T-helper 1 cell treated with Interleukin-12 subunit alpha and Interleukin-12 subunit beta and Interleukin-4 antibody, amounts not matched to agents 30 ng/mL and 1 ng/mL, for 36 hours (primary cell): ENCODE measurements around the gene SLC5A10. TPM values are rescaled to one million over a fixed set of nuclear protein-coding genes. Genes with fewer than 3 reads are reported as not detected.

Experiments
- intact Hi-C: fragments of 100-400 bp; cut with micrococcal nuclease; formaldehyde crosslinking; loops from one replicate; pipeline ENCODE4 v1.15.1; 2024
- total RNA-seq: library from RNA; stranded (reverse); gene quantifications from 2 replicates; pipeline ENCODE4 v1.2.3, GENCODE V29; 2022

The SLC5A10 gene
- total RNA-seq, 1 donor from 2014 or later = not detected

DNA sequence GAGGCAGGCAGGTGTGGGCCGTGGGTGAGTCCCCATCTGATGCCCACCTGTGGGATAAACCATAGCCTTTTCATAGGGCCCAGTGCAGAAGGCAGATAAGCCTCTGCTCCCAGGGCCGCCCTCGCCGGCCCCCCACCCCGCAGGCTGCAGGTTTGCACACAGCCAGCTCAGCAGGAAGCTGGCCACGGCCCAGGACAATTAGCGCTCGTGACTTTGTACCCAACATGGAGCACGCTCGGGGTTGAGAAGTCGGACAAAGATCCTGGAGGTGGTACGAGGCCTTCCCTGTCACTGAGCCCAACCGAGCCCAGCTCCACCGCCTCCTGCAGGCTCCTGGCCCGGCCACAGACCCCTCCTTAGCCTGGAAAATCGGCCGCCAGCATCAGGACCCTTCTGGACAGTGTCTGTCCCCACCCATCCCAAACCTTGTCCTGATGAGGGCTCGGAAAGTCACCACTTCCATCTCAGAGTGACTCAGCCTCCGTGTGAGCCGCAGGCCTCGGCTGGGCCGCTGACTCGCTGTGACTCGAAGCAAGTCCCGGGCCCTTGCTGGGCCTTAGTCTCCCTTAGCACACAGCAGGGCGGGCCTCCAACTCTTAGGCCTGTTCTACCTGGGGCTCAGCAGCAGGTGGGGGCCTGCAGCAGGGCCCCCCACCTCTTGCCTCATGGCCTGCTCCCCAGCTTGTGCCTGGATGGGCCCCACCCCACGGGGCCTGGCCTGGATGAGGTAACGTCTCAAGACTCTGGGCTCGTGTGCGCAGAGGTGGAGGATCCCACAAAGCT, 29.9 kb downstream of the SLC5A10 start:
- intact Hi-C loops = no loop called here

DNA sequence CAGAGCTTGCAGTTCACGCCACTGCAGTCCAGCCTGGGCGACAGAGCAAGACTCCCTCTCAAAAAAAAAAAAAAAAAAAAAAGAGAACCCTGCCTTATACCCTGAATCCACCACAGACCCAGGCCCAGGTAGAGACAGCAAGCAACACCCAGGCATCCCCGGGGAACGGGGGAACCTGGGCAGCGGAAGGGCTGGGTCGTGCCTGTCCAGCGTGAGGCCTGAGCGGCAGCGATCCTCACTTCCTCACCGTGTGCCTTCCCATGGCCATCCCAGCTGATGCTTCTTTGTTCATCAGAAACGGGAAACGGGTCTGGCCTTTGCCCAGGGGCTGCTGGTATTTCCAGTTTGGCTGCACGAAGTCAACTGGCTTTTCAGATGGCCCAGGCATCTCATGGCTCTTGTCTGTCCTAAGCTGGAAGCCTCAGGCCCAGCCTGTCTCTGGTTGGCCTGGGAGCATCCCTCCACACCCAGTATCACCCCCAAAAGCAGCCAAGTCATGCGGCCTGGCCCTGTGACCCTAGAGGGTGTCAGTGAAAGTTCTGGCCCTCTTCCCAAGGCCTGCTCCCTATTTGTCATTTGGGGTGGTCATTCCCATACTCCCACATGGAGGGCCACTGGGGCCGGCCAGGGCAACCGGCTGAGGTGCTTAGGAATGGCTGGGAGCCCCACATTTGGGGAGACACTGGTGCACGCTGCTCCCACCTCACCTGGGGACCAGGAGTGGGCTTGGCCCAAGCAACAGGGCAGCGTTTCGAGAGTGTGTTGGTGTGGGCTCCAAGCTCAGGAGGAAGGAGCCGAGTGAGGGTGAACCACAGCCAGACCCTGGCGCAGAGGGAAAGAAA, 32.5 kb downstream of the SLC5A10 start:
- intact Hi-C loops = no loop called here

DNA sequence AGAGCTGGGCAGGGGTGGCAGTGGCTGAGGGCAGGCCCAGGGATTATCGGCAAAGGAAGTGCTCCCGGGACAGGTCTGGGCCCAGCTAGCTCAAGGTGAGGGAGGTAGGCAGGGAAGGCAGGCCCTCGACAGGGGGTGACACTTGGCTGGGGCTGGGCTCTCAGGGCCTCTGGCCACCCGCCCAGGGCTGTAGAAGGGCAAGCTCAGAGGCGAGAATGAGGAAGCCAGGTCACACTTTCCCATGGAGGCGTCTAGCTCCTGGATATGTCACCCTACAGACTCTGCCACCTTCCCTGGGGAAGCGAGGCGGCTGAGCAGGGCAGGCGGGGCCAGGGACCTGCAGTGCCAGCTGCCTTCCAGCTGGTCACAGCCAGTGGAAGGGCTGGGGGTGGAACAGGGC, 33.5 kb downstream of the SLC5A10 start:
- intact Hi-C loops = no loop called here

DNA sequence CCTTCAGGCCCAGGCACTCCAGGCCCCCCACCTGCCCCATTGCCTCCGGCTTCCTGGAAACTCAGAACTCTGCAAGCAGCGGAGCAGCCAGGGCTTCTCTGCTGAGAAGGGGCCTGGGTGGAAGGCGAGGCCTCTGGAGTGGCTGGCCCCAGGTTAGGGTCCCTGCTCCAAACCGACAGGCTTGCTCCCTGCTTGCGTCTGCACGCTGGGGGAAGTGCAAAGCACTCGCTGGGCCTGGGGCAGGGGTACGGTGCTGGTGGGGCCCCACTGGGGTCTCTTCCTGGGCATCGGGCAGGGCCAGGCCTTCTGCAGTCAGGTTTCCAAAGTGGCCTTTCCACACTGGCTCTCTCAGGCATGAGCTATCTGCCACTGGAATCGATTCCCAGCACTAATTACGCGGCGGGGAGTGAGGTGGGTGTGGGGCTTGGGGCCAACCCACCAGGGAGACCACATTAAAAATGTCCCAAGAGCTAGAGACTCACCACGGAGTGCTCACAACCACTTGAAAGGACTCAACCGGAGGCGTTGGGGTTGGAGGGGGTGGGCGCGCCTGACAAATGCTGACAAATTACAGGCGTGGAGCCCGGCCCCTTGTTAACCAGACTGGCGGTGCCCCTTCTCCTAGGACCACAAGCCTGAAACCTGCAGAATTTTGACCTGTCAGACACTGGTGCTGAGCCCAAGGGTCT, 34.7 kb downstream of the SLC5A10 start:
- intact Hi-C loops = no loop called here

DNA sequence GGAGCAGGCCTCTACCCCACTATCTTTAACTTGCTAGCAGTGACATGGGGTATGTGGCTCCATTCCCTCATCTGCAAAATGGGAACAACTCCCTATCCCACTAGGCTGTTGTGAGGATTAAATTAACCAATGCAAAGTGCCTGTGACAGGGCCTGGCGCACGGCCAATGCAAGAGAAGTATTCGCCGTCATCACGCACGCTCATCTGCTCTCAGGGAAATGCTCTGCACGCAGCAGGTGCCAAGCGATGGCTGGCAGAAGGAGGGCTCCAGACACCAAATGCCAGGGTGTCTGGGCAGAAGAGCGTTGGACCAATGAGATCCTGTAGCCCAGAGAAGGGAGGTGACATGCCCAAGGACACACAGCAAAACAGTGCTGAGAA, 35.3 kb downstream of the SLC5A10 start:
- intact Hi-C loops = no loop called here

DNA sequence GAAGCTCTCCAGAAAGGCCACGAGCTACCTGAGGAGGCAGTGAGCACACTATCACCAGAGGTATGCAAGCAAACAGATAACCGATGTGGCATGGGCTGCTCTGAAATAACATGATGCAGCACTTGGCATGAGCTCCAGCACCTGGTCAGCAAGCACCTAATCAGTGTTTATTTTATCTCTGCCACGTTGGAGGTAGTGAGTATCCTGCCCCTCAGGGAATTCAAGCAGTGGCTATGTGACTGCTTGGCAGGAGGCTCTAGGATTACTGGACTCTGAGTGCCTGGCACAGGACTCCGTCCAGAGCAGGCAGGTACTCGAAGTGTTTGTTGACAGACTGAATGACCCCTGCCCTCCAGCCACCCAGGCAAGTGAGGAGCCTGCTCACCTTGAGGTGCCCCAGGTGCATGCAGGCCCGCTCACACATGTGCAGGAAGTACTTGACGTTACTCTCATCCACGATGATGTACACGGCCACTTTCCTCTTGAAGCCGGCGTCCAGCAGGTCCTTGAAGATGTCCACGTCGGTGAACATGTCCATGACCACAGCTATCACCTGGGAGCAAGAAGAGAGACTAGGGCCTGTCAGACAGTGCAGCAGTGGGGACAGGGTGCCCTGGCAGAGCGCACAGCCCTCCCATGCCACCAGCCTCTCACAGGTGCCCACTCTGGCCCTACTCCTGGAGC, 36.0 kb downstream of the SLC5A10 start:
- intact Hi-C loops = no loop called here

DNA sequence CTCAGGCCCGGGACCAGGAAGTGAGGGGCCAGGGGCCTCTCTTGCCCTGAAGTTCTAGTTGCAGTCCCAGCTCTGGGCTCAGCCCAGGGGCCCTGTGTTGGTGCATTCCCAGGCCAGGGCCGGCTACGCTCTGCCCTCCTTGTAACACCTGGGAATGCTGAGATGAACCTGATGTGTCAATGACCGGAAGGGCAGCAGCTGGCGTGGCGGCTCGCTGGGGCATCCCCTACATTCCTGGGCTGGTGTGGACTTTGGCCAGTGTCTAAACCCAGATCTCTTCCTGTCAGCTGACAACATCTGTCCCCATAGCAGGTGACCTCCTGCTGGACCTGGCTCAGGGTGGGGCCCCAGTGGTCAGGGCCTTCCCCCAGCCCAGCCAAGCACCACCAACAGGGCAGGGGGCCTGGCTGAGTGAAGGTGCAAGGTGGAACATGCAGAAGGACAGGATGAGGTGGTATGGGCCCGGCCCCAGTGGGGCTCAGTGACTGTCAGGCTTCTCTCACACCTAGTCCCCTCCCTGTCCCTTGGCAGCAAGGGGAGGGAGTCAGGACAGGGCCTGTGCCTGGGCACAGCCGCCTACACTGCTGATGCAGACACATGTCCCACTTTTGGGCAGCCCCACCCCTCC, 36.7 kb downstream of the SLC5A10 start:
- intact Hi-C loops = no loop called here

DNA sequence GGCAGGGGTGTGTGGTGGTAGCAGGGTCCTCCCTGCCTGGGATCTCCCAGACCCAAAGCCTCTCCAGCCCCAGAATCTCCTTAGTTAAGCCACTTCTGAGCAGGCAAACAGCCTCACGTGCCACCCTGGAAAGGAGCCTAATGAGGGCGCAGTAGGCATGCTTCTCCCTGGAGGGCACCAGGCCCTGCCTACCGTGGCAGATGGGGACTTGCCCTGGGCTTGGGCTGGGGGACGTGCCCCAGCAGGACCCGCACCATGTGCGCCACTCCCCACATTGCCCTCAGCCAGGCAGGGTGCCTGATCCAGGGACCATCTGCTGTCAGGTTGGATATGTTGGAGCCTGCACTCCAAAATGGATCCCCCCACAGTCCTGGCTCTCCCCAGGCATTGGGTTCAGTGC, 38.4 kb downstream of the SLC5A10 start:
- intact Hi-C loops = no loop called here

DNA sequence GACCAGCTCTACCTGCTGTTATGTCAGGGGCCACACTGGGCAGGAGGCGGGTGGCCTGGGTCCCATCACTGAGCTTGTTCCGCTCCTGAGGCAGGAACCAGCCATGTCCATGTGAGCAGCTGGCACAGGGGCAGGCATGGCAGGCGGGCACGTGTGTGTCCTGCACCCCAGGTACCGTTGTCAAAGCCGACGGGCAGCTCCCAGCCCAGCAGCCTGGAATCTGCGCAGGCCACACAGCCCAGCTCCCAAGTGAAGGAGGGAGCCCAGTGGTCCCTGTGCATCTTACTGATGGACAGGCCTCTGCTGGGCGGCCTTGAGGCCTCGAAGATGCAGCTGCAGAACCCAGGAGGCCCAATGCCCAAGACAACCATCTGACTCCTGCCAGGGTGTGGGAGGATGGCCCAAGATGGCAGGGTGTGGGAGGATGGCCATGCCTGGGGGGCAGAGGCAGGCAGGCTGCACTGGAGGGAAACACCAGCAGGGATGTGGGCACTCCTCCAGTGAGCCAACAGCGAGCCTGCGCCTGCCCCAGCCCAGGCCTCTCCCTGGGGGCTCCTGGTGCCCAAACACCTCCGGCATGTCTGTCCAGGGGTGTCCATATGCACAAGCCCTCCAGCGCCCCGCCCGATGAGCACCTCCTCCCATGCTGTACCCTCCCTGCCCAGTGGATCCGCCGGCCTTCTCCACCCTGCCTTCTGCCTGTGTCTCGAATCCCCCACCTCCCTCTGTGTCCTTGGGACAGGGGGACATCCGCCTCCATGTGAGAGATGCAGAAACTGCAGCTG, 39.8 kb downstream of the SLC5A10 start:
- intact Hi-C loops = no loop called here

DNA sequence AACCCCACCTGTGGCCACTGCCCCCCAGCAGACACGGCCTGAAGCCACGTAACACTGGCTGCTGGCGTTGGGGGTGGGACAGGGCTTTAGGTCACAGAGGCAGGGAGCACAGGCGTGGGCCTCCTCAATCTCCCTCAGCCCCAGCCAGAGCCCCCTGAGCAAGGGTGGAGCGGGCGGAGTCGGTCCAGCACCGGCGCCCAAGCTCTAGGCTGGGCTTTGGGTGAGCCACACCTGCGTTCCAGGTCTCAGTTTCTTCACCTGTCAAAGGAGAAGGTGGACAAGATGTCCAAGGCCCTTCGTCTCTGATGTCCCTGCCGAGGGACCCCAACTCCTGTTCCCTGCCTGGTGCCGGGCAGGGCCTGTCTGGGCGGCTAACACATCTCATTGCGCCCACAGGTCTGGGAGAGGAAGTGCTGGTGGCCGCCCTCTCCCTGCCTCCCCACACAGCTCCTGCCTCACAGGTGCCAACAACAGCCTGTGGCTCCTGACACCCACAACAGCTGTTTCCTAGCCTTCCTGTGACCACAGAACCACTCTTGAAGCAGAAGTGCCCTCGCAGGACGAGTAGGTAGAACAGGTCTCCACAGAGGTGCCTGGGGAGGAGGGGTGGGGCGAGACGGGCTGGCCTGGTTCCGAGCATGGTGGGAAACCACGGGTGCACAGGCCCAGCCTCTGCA, 40.6 kb downstream of the SLC5A10 start:
- intact Hi-C loops = no loop called here

DNA sequence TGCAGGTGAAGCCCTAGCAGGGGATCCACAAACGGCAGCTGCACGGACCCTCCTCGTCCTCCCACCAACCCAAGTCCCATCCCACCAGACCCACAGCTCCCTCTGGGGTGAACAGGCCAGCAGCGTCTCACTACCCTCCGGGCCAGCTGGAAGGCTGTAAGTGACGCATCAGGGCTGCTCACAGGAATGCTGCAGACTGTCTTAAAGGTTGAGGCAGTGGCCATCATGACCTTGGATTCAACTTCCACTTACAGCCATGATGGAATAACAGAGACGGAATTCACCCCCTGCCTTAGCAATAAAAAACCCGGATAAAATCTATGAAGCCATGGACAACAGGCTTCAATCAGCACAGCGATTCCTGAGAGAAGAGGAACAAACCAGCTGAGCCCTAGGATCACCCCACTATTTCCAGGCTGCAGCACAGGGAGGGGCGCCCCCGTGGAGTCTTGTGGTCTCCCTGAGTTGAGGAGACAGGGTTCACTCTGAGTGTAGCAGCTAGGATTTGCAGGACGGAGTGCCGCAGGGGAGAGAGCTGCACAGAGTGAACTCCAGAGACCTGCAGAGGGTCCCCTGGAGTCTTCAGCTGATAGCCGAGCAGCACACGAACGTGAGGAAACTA, 42.1 kb downstream of the SLC5A10 start:
- intact Hi-C loops = no loop called here

DNA sequence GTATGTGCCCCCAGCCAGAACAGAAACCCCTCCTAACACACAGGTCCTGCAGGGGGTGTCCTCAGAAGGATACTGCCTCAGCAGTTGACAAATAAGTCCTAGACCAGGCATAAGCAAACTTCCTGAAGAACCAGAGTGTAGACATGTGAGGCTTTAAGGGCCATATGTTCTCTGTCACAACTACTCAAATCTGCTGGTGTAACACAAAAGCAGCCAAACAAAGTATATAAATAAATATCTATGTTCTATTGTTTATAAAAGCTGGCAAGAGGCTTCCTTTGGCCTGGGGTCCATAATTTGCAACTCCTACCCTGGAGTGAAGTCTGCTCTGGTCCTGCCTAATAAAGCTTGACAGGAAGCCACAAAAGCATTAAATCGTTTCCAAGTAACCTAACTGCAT, 42.7 kb downstream of the SLC5A10 start:
- intact Hi-C loops = no loop called here

DNA sequence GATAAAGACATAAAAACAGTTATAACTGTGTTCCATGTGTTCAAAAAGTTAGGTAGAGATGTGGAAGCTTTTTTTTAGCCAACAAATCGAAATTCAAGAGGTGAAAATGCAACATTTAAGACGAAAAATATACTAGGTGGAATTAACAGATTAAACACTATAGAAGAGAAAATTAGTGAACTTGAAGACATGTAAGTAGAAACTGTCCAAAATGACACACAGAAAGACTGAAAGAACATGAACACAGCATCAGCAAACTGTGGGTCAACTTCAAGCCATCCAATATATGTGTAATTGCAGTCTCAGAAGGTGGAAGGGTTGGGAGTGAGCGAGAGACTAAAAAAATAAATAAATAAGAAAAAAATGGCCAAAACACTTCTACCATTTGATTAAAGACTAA, 43.3 kb downstream of the SLC5A10 start:
- intact Hi-C loops = no loop called here

DNA sequence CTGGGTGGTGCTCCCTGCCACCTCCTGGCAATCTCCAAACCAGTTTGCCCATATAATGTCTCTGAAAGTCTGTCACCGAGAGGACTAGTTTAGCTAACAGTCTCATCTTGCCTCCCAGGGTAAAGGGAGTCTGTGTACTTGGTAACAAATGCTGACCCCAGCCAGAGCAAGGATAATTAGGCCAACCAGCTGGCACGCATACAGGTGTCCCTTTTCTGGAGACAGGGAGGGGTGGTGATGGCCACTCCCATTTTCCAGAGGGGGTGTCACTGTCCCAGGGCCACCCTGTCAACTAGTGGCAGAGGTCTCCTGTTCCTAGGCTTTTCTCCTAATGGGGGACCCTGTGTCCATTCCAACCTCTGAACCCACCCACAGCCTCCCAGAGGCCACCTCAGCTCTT, 44.5 kb downstream of the SLC5A10 start:
- intact Hi-C loops = no loop called here

DNA sequence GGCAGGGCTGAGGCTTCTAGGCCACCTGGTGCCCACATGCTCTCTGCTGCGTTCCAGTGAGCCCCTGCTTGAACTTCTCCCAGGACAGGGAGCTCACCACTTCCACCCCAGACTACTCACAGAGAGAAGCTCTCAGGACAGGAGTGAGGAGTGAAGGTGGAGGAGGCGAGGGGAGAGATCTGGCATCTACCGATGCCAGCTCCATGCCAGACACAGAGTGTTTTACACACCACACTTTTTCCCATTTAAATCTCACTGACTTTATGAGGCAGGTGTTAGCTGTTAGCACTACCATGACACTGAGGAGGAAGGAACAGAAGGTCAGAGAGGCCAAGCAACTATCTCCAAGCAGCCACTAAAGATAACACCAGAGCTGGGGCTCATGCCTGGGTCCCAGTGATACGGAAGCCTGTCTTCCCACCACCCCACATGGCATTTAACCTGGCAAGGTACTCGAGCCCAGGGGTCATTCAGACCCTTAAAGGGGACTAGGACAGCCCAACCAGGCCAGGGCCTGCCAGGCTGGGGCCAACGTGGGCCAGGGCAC, 45.8 kb downstream of the SLC5A10 start:
- intact Hi-C loops = no loop called here

DNA sequence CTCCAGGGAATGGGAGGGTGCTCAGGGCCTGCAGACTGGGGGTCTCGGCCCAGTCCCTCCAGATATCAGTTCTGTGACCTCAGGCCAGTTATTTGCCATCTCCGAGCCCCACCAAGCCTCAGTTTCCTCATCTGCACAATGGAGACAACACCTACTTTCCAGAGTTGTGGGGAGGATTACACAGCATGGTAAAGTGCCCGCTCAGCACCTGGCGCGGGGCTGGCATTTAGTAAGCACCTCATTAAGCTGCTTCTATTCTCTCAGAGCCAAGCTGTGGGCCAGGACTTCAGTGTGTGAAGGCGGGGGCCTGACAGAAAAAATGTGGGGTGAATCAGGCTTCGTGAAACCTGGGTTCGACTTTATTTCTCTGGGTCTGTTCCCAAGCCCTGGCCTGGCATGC, 47.4 kb downstream of the SLC5A10 start:
- intact Hi-C loops = no loop called here

DNA sequence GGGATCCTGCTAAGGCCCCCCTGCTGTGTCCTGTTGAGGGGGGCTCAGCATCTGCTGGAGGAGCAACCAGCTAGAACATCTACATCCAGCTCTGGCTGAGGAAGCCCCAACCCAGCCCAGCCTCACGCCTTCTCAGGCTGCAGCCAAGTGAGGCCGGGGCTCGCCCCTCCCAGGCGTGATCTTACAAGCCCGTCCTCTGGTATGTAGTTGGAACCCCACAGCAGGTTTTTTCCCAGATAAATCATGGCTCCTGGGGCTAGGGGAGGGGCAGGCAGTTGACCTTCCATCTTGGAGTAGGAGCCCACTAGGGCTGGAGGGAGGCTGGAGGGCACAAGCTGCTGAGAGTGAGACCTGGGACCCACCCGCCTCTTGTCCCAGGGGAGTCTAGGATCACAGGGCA, 47.9 kb downstream of the SLC5A10 start:
- intact Hi-C loops = loop anchor here (5.0 kb wide), 1 partner anchor 78 kb away; no protein-coding TSS in a partner anchor

DNA sequence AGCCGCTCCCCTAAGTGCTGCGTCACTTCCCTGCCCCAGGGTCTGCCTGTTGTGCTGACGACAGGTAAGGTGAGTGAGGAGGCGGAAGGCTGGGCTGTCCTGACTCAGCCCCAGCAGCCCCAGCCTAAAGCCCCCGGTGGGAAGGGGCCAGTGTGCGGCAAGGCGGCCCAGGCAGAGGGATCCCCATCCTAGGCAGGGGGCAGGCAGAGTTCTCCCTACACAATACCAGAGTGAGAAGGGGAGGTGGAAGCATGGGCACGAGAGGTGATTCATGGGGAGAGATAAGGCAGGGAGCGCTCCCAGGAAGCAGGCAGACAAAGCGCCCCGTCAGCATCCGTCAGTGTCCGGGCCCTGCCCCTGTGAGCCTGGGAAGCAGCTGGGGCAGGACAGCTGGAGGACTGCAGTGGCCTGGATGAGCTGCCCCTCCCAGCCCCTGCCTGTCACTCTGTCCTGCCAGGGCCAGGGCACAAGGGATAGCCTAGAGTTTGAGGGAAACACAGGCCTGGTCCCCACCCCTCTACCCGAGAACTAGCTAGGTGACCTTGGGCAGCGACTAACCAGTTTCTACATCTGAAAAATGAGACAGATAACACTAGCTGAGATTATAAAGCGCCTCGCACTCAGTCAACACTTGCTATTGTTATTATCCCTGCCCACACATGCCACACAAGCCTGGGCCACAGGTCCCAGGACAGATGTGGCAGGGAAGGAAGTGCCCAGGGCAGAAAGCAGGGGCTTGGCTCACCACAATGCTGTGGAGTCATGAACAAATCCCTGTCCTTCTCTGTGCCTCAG, 48.8 kb downstream of the SLC5A10 start:
- intact Hi-C loops = loop anchor here (5.0 kb wide), 1 partner anchor 78 kb away; no protein-coding TSS in a partner anchor
